ENCODE results near the gene STPG3.
A peak's percentile ranks its signal among the peaks of the same experiment; 100 is the strongest.
"Not testable (repeated sequence)": the region's sequence is repeated elsewhere in the genome, so short reads cannot be mapped to it uniquely, and the experiment has no call there.

STPG3 gene

DNA sequence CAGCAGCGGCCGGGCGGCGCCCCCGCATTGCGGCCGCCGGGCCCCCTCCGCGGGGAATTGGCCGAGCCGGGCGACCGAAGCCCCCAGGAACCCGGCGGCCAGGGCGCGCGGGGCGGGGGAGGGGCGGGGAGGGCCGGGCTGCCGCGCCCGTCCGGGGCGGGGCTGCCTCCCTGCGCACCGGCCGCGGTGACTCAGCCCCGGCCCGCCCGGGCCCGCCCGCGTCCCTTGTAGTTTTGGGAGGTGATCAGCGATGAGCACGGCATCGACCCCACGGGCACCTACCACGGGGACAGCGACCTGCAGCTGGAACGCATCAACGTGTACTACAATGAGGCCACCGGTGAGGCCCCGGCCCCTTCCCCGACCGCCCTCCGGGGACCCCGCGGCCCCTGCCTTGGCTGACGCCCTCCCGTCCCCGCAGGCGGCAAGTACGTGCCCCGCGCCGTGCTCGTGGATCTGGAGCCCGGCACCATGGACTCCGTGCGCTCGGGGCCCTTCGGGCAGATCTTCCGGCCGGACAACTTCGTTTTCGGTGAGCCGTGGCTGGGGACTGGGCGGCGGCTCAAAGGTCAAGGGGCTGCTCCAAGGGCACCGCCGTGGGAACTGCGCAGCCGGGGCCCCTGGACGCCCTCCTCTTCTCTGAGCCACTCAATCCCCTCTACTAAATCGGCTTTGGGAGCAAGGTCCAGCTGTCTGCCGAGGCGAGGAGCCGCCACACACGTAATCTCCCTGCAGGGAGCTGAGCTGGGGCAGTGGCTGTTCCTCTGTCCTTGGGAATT is 9.4 kb upstream of the STPG3 start:
- TF ChIP-seq, protein P1, sequence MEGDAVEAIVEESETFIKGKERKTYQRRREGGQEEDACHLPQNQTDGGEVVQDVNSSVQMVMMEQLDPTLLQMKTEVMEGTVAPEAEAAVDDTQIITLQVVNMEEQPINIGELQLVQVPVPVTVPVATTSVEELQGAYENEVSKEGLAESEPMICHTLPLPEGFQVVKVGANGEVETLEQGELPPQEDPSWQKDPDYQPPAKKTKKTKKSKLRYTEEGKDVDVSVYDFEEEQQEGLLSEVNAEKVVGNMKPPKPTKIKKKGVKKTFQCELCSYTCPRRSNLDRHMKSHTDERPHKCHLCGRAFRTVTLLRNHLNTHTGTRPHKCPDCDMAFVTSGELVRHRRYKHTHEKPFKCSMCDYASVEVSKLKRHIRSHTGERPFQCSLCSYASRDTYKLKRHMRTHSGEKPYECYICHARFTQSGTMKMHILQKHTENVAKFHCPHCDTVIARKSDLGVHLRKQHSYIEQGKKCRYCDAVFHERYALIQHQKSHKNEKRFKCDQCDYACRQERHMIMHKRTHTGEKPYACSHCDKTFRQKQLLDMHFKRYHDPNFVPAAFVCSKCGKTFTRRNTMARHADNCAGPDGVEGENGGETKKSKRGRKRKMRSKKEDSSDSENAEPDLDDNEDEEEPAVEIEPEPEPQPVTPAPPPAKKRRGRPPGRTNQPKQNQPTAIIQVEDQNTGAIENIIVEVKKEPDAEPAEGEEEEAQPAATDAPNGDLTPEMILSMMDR (conservative IDR thresholded peaks at IDR 0.05; ENCODE audit: low read depth, low read length): no peak
- no peak for DNase-seq (ENCODE audit: low read depth)
- peak overlapping the region; percentile 77 for H3K4me3 ChIP-seq (ENCODE audit: low read length)

DNA sequence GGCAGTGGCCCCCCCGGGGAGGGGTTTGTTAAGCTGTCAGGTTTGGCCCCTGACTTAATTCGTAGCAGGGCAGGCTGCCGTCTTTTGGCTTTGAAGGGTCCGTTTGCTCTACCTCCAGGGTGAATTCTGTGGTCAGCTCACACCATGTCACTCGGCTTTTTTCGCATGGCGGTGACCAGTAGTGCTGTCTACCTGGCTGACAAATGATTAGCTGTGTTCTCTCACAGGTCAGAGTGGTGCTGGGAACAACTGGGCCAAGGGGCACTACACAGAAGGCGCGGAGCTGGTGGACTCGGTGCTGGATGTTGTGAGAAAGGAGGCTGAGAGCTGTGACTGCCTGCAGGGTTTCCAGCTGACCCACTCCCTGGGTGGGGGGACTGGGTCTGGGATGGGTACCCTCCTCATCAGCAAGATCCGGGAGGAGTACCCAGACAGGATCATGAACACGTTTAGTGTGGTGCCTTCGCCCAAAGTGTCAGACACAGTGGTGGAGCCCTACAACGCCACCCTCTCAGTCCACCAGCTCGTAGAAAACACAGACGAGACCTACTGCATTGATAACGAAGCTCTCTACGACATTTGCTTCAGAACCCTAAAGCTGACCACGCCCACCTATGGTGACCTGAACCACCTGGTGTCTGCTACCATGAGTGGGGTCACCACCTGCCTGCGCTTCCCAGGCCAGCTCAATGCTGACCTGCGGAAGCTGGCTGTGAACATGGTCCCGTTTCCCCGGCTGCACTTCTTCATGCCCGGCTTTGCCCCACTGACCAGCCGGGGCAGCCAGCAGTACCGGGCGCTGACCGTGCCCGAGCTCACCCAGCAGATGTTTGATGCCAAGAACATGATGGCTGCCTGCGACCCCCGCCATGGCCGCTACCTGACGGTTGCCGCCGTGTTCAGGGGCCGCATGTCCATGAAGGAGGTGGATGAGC is 8.6 kb upstream of the STPG3 start:
- TF ChIP-seq, protein P1 (conservative IDR thresholded peaks at IDR 0.05; ENCODE audit: low read depth, low read length): no peak
- no peak for DNase-seq (ENCODE audit: low read depth)
- H3K4me3 ChIP-seq (ENCODE audit: low read length): peak overlapping the region; percentile 77

DNA sequence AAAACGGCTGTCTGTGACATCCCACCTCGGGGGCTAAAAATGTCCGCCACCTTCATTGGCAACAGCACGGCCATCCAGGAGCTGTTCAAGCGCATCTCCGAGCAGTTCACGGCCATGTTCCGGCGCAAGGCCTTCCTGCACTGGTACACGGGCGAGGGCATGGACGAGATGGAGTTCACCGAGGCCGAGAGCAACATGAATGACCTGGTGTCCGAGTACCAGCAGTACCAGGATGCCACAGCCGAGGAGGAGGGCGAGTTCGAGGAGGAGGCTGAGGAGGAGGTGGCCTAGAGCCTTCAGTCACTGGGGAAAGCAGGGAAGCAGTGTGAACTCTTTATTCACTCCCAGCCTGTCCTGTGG is 7.8 kb upstream of the STPG3 start:
- not testable (repeated sequence) for DNase-seq (ENCODE audit: low read depth)
- peak overlapping the region; percentile 77 for H3K4me3 ChIP-seq (ENCODE audit: low read length)

DNA sequence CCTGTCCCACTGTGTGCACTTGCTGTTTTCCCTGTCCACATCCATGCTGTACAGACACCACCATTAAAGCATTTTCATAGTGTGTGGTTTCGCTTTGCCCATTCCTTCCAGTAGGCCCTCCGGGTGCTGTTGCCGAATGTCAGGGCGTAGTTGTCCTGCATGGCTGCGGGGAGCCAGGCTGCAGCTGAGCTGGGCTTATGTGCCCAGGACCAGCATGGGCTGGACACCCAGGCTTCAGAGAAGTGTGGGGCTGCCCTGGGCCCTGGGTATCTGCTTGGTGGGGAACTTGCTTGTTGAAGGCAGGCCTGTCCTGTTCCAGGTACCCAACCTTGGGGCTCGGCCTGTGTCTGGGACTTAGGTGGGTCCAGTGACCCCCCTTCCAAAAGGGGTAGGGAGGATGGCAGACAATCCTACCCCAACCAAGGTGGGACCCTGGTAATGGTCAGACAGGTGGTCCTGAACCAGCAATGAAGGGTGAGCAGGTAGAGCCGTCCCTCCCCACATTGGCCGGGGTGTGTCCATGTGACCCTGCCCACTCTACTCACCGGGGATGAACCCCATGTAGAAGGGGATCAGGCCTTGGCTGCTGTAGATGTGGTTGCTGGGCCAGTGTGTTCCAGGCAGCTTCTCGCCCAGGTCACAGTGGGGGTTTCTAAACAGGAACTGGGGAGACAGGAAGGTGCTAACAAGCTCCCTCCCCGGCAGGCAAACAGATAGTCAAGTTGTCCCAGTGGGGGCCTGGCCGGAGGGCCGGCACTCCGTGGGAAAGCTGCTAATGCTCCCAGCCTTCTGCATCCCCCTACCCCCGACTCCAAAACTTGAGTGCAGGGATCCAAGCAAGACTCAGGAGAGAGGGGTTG is 7.2 kb upstream of the STPG3 start:
- no peak for DNase-seq (ENCODE audit: low read depth)
- no peak overlapping the region for H3K4me3 ChIP-seq (ENCODE audit: low read length)
- TF ChIP-seq, protein P1 (conservative IDR thresholded peaks at IDR 0.05; ENCODE audit: low read depth, low read length): no peak

DNA sequence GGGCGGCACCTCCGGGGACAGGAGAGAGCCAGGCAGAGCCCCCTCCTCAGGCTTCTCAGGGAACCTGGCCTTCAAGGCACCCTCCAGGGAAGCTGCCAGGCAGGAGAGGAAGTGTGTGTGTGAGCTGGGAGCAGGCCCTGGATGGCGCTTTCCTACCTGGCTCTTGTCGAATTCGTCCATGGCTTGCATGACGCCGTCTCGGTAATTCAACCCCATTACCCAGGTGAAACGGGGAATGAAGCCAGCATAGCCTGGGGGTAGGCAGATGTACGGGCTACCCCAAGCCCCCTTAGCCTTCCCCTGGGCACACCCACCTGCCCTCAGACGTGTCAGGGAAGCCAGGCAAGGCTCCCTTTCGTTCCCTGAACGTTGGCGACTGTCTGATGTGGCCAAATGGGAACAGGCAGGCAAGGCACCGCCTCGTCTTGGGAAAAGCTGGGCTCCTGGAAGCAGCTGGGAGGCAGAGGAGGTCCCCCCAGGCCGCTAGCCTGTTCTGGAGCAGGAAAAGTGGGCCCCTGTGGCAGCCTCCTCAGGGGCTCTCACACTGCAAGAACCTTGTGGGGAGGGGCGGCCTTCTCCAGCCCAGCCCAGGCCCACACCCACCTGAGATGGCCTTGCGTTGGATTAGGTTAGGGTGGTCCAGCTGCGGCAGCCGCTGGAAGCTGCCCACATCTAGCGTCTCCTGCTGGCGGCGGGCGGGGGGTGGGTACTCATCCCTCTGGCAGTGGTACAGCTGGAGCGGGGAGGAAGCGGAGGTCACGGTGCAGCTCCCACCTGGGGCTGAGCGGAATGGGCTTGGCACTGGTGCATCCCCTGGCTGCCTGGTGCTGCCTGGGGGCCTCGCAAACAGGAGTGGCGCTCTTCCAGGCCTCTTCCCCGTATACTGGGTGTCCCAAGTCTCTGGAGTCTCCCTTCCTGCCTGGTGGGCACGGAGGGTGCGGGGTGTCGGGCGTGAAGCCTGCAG is 6.3 kb upstream of the STPG3 start:
- TF ChIP-seq, protein P1 (conservative IDR thresholded peaks at IDR 0.05; ENCODE audit: low read depth, low read length): peak; percentile 3
- DNase-seq (ENCODE audit: low read depth): no peak
- no peak overlapping the region for H3K4me3 ChIP-seq (ENCODE audit: low read length)

DNA sequence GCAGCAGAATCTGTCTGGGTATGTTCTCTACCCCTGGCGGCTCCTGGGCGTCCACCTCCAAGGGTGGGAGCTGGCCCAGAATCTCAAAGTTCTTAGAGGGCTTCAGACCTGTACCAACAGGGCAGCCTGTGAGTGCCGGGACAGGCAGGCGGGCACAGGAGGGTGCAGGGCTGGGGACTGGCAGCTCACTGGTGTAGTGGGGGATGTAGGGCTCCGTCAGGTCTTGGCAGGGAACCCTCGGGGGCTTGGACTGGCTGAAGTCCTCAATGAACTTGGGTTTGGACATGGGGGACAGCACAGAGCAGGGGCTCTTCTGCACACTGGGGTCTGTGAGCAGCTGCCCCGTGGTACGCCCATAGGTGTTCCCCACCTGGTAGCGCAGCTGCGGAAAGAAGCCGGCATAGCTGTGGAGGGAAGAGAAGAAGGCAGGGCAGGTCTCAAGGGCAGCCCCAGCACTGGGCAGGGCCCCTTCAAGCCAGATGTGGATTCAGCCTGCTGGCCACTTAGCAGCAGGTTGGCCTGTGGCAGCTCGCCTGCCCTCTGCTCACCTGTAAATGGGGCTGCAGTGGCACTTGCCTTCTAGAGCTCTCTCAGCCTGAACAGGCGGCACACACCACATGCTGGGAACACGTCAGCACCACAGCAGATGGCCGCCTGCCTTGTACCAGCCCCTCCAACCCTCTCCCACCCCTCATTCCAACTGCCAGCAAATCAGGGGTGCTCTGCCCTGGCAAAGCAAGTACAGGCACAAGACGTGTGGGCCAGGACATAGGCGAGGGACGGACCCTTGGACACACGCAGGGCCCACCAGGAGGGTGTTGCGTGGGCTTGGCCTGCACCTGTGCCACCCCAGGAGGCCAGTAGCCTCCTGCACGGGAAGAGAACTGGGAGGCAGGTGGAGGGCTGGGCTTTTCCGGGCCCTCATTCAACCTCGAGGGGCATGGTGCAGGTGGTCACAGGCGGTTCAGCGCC is 5.3 kb upstream of the STPG3 start:
- DNase-seq (ENCODE audit: low read depth): no peak
- no peak overlapping the region for H3K4me3 ChIP-seq (ENCODE audit: low read length)
- TF ChIP-seq, protein P1 (conservative IDR thresholded peaks at IDR 0.05; ENCODE audit: low read depth, low read length): no peak
